ENCODE measurements around the gene BID.
"Not testable (repeated sequence)": the region's sequence is repeated elsewhere in the genome, so short reads cannot be mapped to it uniquely, and the experiment has no call there.

The BID gene

DNA sequence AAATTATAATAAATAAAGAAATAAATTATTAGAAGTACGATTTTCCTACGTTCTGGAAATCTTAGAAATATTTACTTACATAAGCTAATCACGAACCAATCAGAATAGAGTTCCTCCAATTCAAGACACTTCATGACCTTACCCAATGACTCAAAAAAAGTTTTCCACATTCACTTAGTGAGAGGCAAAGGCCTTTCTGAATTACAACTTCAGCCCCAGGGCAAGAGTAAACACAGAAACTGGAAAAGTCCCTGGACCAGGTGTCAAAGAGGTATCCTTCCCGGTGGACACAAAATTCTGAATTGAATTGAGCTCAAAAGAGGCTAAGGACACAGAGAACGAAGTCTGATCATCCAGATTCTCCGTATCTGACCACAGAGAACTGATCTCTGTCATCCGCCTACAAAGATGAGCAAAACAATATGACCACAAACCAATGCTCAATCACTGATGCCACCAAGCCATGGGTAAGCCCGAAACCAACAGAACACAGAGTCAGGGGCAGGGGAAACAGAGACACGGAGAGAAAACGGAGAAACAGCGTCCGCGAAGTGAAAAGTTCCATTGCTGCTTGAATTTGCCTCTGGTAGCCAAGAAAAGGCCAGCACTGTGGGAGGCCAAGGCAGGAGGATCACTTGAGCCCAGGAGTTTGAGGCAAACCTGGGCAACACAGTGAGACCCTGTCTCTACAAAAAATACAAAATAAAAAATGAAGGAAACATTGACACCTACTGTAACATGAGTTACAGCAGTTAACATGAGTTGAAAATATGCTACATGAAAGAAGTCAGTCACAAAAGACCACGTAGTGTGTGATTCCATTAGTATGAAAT, 6.8 kb downstream of the BID start:
- DNase-seq, result peak; percentile 58

- not testable (repeated sequence) for DNase-seq
Measured at GRCh38 chr22:17764852-17765251, 9.4 kb downstream of the BID start.

DNA sequence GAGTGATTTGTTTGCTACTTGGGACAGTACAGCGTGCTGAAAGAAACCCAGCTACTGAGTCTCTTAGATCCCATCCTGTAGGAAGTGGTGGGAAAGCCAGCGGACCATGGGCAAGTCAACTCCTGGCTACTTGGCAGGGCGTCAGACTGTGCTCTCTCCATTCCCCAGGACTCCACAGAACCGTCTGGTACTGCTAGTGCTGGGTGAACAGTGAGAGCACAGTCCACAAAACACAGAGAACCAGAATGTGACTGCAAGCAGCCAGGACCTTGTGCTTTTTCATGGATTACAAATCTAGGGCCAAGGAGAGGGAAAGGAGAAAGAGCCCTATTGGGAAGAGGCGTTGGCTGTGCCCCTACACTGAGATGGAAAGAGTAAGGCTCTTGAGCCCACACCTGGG, 10.2 kb downstream of the BID start:
- no peak for DNase-seq

DNA sequence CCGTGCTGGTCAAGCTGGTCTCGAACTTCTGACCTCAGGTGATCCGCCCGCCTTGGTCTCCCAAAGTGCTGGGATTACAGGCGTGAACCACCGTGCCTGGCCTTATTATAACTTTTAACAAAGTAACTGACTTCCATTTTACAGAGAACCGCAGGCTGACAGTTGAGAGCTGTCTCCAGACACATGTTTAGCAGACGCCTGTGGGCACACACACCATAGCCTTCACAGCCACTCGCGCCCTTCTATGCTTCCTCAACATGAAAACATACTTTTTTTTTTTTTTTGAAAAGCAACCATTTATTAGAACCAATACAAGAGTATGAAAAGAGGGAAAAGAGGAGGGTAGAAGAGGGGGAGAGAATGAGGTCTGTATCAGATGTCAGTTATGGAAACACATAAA, 10.8 kb downstream of the BID start:
- not testable (repeated sequence) for DNase-seq

DNA sequence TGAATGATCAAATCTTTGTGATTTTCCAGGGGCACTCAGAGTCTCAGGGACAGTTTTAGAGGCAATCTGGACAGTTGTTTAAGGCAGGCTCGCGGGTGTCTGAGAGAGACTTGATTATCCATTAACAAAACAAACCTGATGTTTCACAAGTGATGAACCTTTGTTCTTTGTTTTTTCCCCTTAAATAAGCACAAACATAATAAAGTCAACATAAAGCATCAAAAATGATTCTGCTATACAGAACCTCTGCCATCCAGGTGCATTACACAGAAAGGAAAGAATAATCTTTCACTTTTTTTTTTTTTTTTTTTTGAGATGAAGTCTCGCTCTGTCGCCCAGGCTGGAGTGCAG, 13.2 kb downstream of the BID start:
- DNase-seq, result no peak

DNA sequence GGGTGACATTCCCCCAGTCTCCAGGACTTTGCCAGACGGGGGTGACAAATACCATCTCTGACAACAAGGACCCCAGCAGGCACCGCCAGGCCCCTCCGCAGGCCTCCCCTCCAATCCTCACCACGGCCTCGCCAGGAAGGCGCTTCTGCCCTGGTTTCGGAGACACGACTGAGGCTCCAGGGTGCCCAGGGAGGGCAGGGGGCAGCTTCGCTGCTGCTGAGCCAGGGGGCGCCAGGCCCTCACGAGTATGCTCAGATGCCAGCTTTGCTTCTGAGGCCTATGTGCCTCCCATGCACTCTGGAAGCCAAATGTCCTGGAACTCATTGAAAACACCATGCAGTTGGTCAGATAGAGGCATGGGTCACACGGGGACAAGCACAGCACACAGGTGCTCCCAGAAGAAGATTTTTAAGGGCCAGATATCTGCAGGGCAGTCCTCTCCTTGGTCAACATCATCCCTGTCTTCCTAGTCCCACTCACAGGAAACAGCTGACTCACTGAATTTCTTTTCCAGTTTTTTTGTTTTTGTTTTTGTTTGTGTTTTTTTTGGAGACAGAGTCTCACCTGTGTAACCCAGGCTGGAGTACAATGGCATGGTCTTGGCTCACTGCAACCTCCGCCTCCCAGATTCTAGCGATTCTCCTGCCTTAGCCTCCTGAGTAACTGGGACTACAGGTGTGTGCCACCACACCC, 19.9 kb downstream of the BID start:
- no peak for DNase-seq

DNA sequence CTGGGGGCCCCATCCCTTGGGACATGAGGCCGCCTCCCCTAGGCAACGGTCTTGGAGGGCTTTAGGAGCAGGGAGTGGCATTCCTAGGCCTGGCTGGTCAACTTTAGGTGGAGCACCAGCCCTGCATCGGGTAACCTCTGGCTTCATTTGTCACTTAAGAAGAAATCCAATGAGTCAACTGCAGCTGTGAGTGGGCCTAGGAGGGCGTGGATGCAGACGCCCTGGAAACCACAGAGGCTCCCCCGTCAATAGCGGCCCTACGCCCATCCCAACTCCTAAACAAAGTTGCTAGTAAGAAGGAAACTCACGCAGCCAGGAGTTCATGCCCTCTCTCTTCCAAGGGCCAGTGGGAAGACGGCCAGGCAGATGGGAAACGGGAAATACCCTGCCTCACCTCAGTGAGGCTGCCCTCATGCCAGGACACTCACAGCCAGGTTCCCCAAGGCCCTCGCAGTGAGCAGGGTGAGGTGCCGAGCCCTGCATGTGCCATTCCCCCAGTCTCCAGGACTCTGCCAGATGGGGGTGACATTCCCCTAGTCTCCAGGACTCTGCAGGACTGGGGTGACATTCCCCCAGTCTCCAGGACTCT, 20.8 kb downstream of the BID start:
- no peak for DNase-seq

DNA sequence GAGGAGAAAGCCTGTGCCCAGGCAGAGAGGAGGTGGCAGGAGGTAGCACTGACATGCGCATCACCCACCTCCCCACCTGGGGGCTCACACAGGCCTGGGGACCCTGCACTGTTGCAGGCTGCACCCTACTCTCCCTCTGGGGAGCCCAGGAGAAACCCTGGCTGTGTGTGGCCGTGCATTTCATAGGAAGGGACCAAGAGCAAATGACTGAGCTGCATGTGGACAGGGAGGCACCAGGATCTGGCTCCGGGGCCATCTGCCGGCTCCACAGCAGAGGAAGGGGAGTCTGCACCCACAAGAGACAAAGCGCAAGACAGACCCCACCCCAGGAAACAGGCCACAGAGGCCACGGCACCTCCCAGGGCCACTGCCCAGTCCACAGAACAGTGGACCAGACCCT, 22.7 kb downstream of the BID start:
- DNase-seq, result no peak

DNA sequence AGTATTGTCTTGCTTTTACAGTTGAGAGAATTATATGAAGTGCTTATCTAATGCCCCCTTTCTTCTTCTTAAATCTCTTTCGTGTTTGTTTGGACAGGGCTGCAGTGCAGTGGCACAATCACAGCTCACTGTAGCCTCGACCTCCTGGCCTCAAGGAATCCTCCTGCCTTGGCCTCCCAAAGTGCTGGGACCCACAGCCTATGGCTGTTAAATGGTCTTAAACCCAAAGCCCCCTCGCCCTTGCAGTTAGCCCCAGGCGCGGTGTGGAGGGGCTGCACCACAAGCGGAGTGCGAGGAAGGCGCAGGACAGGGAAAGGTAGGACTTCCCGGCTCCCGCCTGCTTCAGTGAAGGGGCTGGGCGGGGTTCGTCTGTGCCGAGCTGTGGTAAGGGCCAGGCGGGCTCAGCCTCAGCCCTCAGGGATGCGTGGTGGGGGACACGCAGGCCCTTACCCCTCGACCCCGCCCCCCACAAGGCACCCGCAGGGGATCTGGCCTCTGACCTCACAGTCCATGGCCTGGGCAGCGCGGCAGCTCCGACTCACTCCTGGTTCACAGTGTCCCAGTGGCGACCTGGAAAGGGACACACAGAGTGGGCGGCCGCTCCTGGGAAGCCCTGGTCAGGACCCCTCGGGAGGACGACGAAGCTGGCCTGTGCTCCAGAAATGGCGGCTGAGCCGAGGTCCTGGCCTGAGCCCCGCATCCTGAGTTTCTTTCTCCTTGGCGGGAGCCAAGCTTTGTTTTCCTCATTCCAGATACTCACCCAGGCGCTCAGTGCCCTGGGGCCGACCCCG, 24.5 kb downstream of the BID start:
- no peak for DNase-seq

- no peak for DNase-seq
Measured at GRCh38 chr22:17748555-17749353, 25.5 kb downstream of the BID start.

DNA sequence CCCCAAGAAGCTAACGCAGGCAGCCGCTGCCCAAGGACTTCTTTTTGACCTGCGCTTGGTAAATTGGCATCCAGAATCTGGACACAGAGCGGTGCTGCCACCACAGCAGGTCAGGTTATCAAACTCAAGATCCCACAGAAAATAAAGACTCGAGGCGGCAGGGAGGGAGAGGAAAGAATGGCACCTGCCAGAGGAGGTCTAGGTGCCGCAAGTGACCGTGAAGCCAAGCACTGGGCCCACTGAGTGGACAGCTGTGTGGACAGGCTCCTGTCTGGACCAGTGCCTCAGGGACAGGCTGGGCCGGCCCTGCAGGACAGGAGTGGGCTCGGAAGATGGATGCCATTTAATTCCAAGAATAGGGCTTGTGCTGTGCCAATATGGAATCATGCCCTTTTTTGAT, 27.4 kb downstream of the BID start:
- no peak for DNase-seq

DNA sequence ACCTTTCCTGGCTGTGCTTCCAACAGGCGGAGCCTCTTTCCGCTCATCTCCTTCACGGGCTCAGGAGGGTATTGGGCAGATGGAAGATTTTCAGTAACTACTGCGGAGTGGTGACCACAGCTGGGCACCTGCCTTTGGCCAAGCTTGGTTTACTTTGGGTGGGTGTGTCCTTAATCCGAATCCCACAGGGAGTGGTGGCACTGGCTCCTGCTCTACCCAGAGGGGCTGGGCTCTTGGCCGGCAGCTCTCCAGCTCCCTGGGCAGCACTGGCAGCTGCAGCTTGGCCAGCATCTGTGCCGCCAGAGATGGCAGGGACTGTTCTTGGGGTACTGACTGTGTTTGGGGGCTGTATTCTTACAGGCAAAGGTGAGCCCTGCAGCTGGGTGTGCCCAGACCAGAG, 29.8 kb downstream of the BID start:
- DNase-seq, result no peak

GRCh38 chr22:17743661-17744411, 30.4 kb downstream of the BID start:
- no peak for DNase-seq

GRCh38 chr22:17742527-17742902, 31.8 kb downstream of the BID start:
- DNase-seq, result peak; percentile 76

DNA sequence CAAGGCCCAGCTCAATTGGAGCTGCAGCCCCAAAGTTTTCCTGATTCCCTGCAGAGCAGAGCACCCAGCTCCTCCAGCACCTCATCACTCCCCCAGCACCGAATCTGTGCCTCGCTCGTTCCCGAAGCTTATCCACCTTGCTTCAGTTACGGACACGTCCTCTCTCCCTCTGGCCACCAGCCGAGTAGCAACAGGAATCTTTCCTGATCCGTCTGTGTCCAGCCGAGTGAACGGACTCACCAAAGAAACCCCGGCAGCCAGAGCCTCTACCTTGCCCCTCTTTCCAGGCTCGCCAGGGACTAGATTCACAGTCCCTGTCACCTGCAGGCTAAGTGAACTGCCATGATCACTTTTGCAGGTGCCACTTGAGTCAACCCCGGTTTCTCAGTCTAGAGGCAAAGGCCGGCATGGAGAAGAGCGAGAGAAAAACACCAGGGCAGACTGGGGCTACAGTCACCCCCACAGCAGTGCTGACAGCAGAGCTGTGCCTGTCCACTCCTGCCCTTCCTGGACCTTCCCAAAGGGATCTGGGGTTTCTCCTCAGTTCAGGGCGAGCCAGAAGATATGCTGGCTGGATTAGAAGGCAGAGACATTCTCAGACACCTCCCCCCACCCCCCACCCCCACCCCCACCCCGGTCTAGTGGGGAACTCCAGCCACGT, 32.3 kb downstream of the BID start:
- no peak for DNase-seq

DNA sequence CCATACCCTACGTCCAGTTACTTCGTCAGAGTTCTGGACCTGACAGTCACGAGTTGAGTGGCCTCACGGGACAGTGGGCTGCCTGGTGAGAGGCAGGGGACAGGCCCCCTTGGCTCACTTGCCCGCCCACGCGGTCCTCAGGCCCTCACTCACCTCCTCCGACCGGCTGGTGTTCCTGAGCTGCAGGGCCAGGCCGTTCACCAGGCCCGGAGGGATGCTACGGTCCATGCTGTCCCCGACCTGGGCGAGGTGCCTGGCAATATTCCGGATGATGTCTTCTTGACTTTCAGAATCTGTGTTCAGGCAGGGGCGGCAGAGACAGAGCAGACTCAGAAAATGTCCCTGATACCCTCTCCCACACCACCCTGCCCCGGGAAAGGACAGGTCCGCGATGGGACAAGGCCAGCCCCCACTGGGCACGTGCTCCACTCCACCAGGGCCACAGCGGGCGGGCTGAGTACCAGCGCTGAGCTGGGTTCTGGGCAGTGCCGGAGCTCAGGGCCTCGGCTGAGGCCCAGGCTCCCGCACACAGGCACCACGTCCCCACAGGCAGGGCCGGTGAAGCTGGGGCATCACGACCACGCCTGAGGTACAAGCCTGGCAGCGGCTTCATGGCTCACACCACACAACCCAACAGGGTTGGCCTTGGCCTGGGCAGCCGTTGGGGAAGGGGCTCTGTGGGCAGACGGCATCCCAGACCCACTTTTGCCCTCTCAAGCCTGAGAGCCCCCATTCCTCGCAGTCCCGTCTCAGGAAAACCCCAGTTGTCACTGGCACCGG, 34.9 kb downstream of the BID start:
- DNase-seq, result no peak

- no peak for DNase-seq
Measured at GRCh38 chr22:17738386-17739128, 35.7 kb downstream of the BID start.

- DNase-seq, result no peak
Measured at GRCh38 chr22:17734187-17734586, 40.1 kb downstream of the BID start.

DNA sequence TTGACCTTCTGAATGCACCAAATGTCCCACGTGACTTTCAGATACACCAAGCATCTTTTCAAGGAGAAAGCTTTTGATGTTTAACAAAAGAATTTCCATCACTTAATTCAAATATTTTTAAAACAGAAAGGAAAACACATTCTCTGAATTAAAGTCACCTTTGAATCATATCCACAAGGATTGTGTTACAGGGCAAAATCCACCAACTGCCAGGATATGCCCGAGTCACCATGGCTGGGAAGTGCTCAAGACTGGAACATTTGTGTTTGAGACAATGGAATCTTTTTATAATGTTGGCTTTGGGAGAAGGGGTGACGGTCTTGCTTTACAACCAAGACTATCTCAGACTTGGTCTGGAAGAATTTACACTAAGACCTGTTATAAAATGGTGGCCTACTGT, 40.8 kb downstream of the BID start:
- no peak for DNase-seq

Data from activated CD4-positive, CD25-positive, alpha-beta regulatory T cell treated with anti-CD3 and anti-CD28 coated beads, Interleukin-2, amount 50 U/mL, for 72 hours (primary cell).